Large intestine (tissue), 3 donors: ENCODE results near the gene CPNE4. TPM values are rescaled to one million over a fixed set of nuclear protein-coding genes. Genes with fewer than 3 reads are reported as not detected.
"Not testable (repeated sequence)": the region's sequence is repeated elsewhere in the genome, so short reads cannot be mapped to it uniquely, and the experiment has no call there.

Experiments used
- DNase-seq, 2 donors: peaks; one replicate each; pipeline versions ENCODE4 v3.0.0 to v3.0.0-alpha.2; 2013
- H3K27ac ChIP-seq: one replicate; pipeline ENCODE4 v1.5.1; 2013; ENCODE audit warnings: low read length
- H3K27me3 ChIP-seq: 2 replicates; pipeline ENCODE4 v1.6.1; 2013; ENCODE audit warnings: low read length; ENCODE audit not compliant: control insufficient read depth, insufficient read depth
- H3K36me3 ChIP-seq: 2 replicates; pipeline ENCODE4 v1.6.1; 2013; ENCODE audit warnings: low read length; ENCODE audit not compliant: control insufficient read depth, insufficient read depth
- H3K4me1 ChIP-seq: one replicate; pipeline ENCODE4 v1.6.1; 2013; ENCODE audit warnings: low read length; ENCODE audit not compliant: control insufficient read depth, insufficient read depth
- H3K4me3 ChIP-seq: one replicate; pipeline ENCODE4 v1.5.1; 2013; ENCODE audit warnings: low read length
- H3K9me3 ChIP-seq: one replicate; pipeline ENCODE4 v1.6.1; 2013; ENCODE audit warnings: mild to moderate bottlenecking, low read depth, low read length, moderate library complexity; ENCODE audit not compliant: control insufficient read depth
- WGBS: methylation state at CpG from one replicate; pipeline ENCODE4 v1.1.5; 2013; ENCODE audit warnings: low lambda C conversion rate; ENCODE audit not compliant: insufficient coverage; 5-methylcytosine and 5-hydroxymethylcytosine counted together
- polyA plus RNA-seq: library from polyadenylated mRNA; unstranded; fragments of 120-200 nt; gene quantifications from one replicate; pipeline ENCODE4 v1.2.1, GENCODE V29; 2013

Gene CPNE4
- polyA plus RNA-seq, 1 donor = 2.9 TPM

- Histone ChIP-seq H3K27ac (no peak overlapping the region), H3K36me3 (no peaks in the 10 kb centered on the region), H3K4me1 (no peaks in the 10 kb centered on the region), H3K4me3 (no peak overlapping the region), H3K27me3 (no peaks in the 10 kb centered on the region), H3K9me3 (no peaks in the 10 kb centered on the region)
- no CpG with 5 or more reads among the region's 3 CpGs for WGBS
- DNase-seq = no peak
Measured at GRCh38 chr3:131895766-131896165, 139.0 kb downstream of the CPNE4 start.

- no peak for DNase-seq
- Histone ChIP-seq H3K4me1 (no peaks in the 10 kb centered on the region), H3K27me3 (no peaks in the 10 kb centered on the region), H3K36me3 (no peaks in the 10 kb centered on the region), H3K4me3 (no peak overlapping the region), H3K27ac (no peak overlapping the region), H3K9me3 (no peaks in the 10 kb centered on the region)
Measured at GRCh38 chr3:131892331-131892730, 142.5 kb downstream of the CPNE4 start.

GRCh38 chr3:131885871-131886270 is 148.9 kb downstream of the CPNE4 start:
- not testable (repeated sequence) for H3K4me3 ChIP-seq, H3K9me3 ChIP-seq, H3K36me3 ChIP-seq, H3K4me1 ChIP-seq, H3K27me3 ChIP-seq, H3K27ac ChIP-seq, DNase-seq
- WGBS = no CpG with 5 or more reads among the region's 4 CpGs

GRCh38 chr3:131883711-131884407 is 151.0 kb downstream of the CPNE4 start:
- Histone ChIP-seq H3K9me3 (no peaks in the 10 kb centered on the region), H3K4me3 (no peak overlapping the region), H3K27me3 (no peaks in the 10 kb centered on the region), H3K36me3 (no peaks in the 10 kb centered on the region), H3K27ac (no peak overlapping the region), H3K4me1 (no peaks in the 10 kb centered on the region)
- WGBS = 100% methylated on average over 1 of the region's 2 CpGs
- no peak for DNase-seq

GRCh38 chr3:131883086-131883485 is 151.7 kb downstream of the CPNE4 start:
- Histone ChIP-seq H3K27ac (no peak overlapping the region), H3K27me3 (no peaks in the 10 kb centered on the region), H3K4me1 (no peaks in the 10 kb centered on the region), H3K9me3 (no peaks in the 10 kb centered on the region), H3K4me3 (no peak overlapping the region), H3K36me3 (no peaks in the 10 kb centered on the region)
- no peak for DNase-seq

GRCh38 chr3:131881777-131882176 is 153.0 kb downstream of the CPNE4 start:
- Histone ChIP-seq H3K9me3 (no peaks in the 10 kb centered on the region), H3K36me3 (no peaks in the 10 kb centered on the region), H3K4me3 (no peak overlapping the region), H3K27ac (no peak overlapping the region), H3K4me1 (no peaks in the 10 kb centered on the region), H3K27me3 (no peaks in the 10 kb centered on the region)
- no peak for DNase-seq
- WGBS = no CpG with 5 or more reads among the region's 3 CpGs

GRCh38 chr3:131880948-131881347 is 153.9 kb downstream of the CPNE4 start:
- DNase-seq = no peak
- no peaks in the 10 kb centered on the region for H3K9me3 ChIP-seq
- no peak overlapping the region for H3K27ac ChIP-seq
- no peaks in the 10 kb centered on the region for H3K27me3 ChIP-seq
- no peaks in the 10 kb centered on the region for H3K4me1 ChIP-seq
- 55% methylated on average over 2 of the region's 2 CpGs for WGBS
- H3K36me3 ChIP-seq = no peaks in the 10 kb centered on the region
- H3K4me3 ChIP-seq = no peak overlapping the region

GRCh38 chr3:131868203-131868602 is 166.6 kb downstream of the CPNE4 start:
- no peak overlapping the region for H3K27ac ChIP-seq
- no peak overlapping the region for H3K4me3 ChIP-seq
- H3K9me3 ChIP-seq = no peaks in the 10 kb centered on the region
- 86% methylated on average over 2 of the region's 6 CpGs for WGBS
- DNase-seq = no peak
- no peaks in the 10 kb centered on the region for H3K36me3 ChIP-seq
- H3K27me3 ChIP-seq = no peaks in the 10 kb centered on the region
- no peaks in the 10 kb centered on the region for H3K4me1 ChIP-seq

GRCh38 chr3:131856171-131856570 is 178.6 kb downstream of the CPNE4 start:
- Histone ChIP-seq H3K27me3 (no peaks in the 10 kb centered on the region), H3K27ac (no peak overlapping the region), H3K4me1 (no peaks in the 10 kb centered on the region), H3K36me3 (no peaks in the 10 kb centered on the region), H3K9me3 (no peaks in the 10 kb centered on the region), H3K4me3 (no peak overlapping the region)
- WGBS = no CpG with 5 or more reads among the region's 3 CpGs
- DNase-seq = no peak

- H3K4me3 ChIP-seq = no peak overlapping the region
- no peaks in the 10 kb centered on the region for H3K27me3 ChIP-seq
- no peaks in the 10 kb centered on the region for H3K4me1 ChIP-seq
- H3K27ac ChIP-seq = no peak overlapping the region
- no peaks in the 10 kb centered on the region for H3K9me3 ChIP-seq
- no peaks in the 10 kb centered on the region for H3K36me3 ChIP-seq
- DNase-seq = no peak
- no CpG with 5 or more reads among the region's 3 CpGs for WGBS
Measured at GRCh38 chr3:131850223-131850622, 184.6 kb downstream of the CPNE4 start.

- no peak overlapping the region for H3K4me3 ChIP-seq
- H3K4me1 ChIP-seq = no peaks in the 10 kb centered on the region
- no peak for DNase-seq
- H3K27ac ChIP-seq = no peak overlapping the region
- no peaks in the 10 kb centered on the region for H3K27me3 ChIP-seq
- no peaks in the 10 kb centered on the region for H3K36me3 ChIP-seq
- 60% methylated on average over 1 of the region's 2 CpGs for WGBS
- H3K9me3 ChIP-seq = no peaks in the 10 kb centered on the region
Measured at GRCh38 chr3:131849616-131850015, 185.2 kb downstream of the CPNE4 start.
